IMR-90 (cell line): ENCODE data around the gene TPSD1. TPM values are rescaled to one million over a fixed set of nuclear protein-coding genes. Genes with fewer than 3 reads are reported as not detected.

Experiments
- ATAC-seq: fragments of 200-7000 bp; cut with Tn5 transposase; 2 replicates; pipeline ENCODE4 v1.9.1; 2020; ENCODE audit warnings: low read depth, mild to moderate bottlenecking, moderate library complexity
- BruUV-seq: library from RNA; stranded (reverse); fragments of 400-500 nt; replicated peaks from 2 replicates; lab custom pipeline; 2021; lab: Mats Ljungman, UMichigan
- CTCF ChIA-PET: fragments of 300-600 bp; formaldehyde crosslinking; extraction: SDS; loops from one replicate; lab custom pipeline; 2021; ENCODE audit warnings: antibody characterized with exemption; lab: Yijun Ruan, JAX
- POLR2A ChIA-PET: fragments of 300-600 bp; sonication (Branson Sonifier 250); formaldehyde crosslinking; loops from one replicate; lab custom pipeline; 2022; ENCODE audit warnings: antibody characterized with exemption; ENCODE audit not compliant: unreplicated experiment; lab: Charles Lee
- DNase-seq: peaks from one replicate; pipeline ENCODE4 v3.0.0; 2013
- H2AFZ ChIP-seq: replicated peaks from 2 replicates; pipeline ENCODE3; 2013; ENCODE audit warnings: low read length, mild to moderate bottlenecking; ENCODE audit not compliant: poor library complexity
- H2AK5ac ChIP-seq: 2 replicates; pipeline ENCODE4 v1.6.1; 2013; ENCODE audit warnings: low read depth, low read length, inconsistent platforms
- H2AK9ac ChIP-seq: replicated peaks from 2 replicates; pipeline ENCODE3; 2013; ENCODE audit warnings: mild to moderate bottlenecking, low read depth, low read length, moderate library complexity; ENCODE audit not compliant: poor library complexity
- H2BK120ac ChIP-seq: 2 replicates; pipeline ENCODE4 v1.6.1; 2013; ENCODE audit warnings: low read depth, low read length, inconsistent platforms
- H2BK15ac ChIP-seq: 3 replicates; pipeline ENCODE4 v1.6.1; 2013; ENCODE audit warnings: low read depth, low read length, inconsistent platforms
- H2BK20ac ChIP-seq: 2 replicates; pipeline ENCODE4 v1.6.1; 2013; ENCODE audit warnings: low read depth, mild to moderate bottlenecking, inconsistent platforms, low read length, moderate library complexity
- H2BK5ac ChIP-seq: 2 replicates; pipeline ENCODE4 v1.6.1; 2013; ENCODE audit warnings: mild to moderate bottlenecking, low read depth, low read length, inconsistent platforms; ENCODE audit not compliant: poor library complexity, severe bottlenecking
- H3K14ac ChIP-seq: replicated peaks from 2 replicates; pipeline ENCODE4 v1.6.1; 2013; ENCODE audit warnings: low read depth, low read length, inconsistent platforms
- H3K18ac ChIP-seq: 2 replicates; pipeline ENCODE4 v1.6.1; 2013; ENCODE audit warnings: low read depth, low read length, control low read depth
- H3K23ac ChIP-seq: 2 replicates; pipeline ENCODE4 v1.6.1; 2013; ENCODE audit warnings: low read depth, low read length, inconsistent platforms
- H3K27ac ChIP-seq: 2 replicates; pipeline ENCODE4 v1.5.1; 2013; ENCODE audit warnings: mild to moderate bottlenecking, control low read depth, low read length; ENCODE audit not compliant: insufficient read depth
- H3K27me3 ChIP-seq: 2 replicates; pipeline ENCODE4 v1.6.1; 2013; ENCODE audit warnings: low read length; ENCODE audit not compliant: control insufficient read depth, insufficient read depth
- H3K36me3 ChIP-seq: 2 replicates; pipeline ENCODE4 v1.6.1; 2013; ENCODE audit warnings: low read length, mixed read lengths; ENCODE audit not compliant: control insufficient read depth, insufficient read depth
- H3K4ac ChIP-seq: 2 replicates; pipeline ENCODE4 v1.6.1; 2013; ENCODE audit warnings: low read depth, low read length, inconsistent platforms
- H3K4me1 ChIP-seq: 2 replicates; pipeline ENCODE4 v1.6.1; 2013; ENCODE audit warnings: low read length, mixed read lengths; ENCODE audit not compliant: control insufficient read depth, insufficient read depth
- H3K4me2 ChIP-seq: 2 replicates; pipeline ENCODE4 v1.6.1; 2013; ENCODE audit warnings: low read depth, mild to moderate bottlenecking, control low read depth, low read length, moderate library complexity
- H3K4me3 ChIP-seq: 2 replicates; pipeline ENCODE4 v1.5.1; 2013; ENCODE audit warnings: low read depth, mild to moderate bottlenecking, control low read depth, low read length, moderate library complexity; ENCODE audit not compliant: insufficient read depth
- H3K56ac ChIP-seq: 2 replicates; pipeline ENCODE4 v1.6.1; 2013; ENCODE audit warnings: low read length, inconsistent platforms; ENCODE audit not compliant: insufficient read depth; ENCODE audit errors: extremely low read depth
- H3K79me1 ChIP-seq, 2 experiments: 2 replicates each; pipeline ENCODE4 v1.6.1; 2013; ENCODE audit warnings: low read length in 2 of 2, inconsistent platforms in 1 of 2, low read depth in 1 of 2
- H3K9ac ChIP-seq: 2 replicates; pipeline ENCODE4 v1.6.1; 2013; ENCODE audit warnings: low read depth, low read length, control low read depth
- H3K9me1 ChIP-seq: 2 replicates; pipeline ENCODE4 v1.6.1; 2013; ENCODE audit warnings: low read length, inconsistent platforms; ENCODE audit not compliant: insufficient read depth
- H3K9me3 ChIP-seq: 2 replicates; pipeline ENCODE4 v1.6.1; 2013; ENCODE audit warnings: low read length; ENCODE audit not compliant: control insufficient read depth, insufficient read depth
- H4K20me1 ChIP-seq: 2 replicates; pipeline ENCODE4 v1.6.1; 2013; ENCODE audit warnings: low read length, inconsistent platforms; ENCODE audit not compliant: insufficient read depth
- H4K5ac ChIP-seq: 2 replicates; pipeline ENCODE4 v1.6.1; 2013; ENCODE audit warnings: mild to moderate bottlenecking, low read depth, low read length, control low read depth
- H4K8ac ChIP-seq, 2 experiments: 2 replicates each; pipeline ENCODE4 v1.6.1; 2013; ENCODE audit warnings: low read depth in 2 of 2, low read length in 2 of 2, control low read depth in 1 of 2, inconsistent platforms in 1 of 2
- H4K91ac ChIP-seq: 2 replicates; pipeline ENCODE4 v1.6.1; 2013; ENCODE audit warnings: low read depth, low read length, inconsistent platforms; ENCODE audit not compliant: insufficient read depth
- CEBPB ChIP-seq: IDR thresholded peaks from 2 replicates; pipeline ENCODE4 v1.6.1; 2012; ENCODE audit warnings: low read depth, low read length, improper control_type of control experiment
- CHD1 ChIP-seq: IDR thresholded peaks from 2 replicates; pipeline ENCODE4 v1.6.1; 2012; ENCODE audit warnings: low read depth, low read length, improper control_type of control experiment
- CTCF ChIP-seq: conservative IDR thresholded peaks from 2 replicates; pipeline ENCODE4 v1.5.1; 2012; ENCODE audit warnings: mild to moderate bottlenecking, low read depth, low read length, improper control_type of control experiment
- FOS ChIP-seq: fragments of 150-350 bp; IDR thresholded peaks from 2 replicates; pipeline ENCODE4 v1.6.1; 2016; ENCODE audit warnings: low read depth, low read length
- MAFK ChIP-seq: IDR thresholded peaks from 2 replicates; pipeline ENCODE4 v1.6.1; 2012; ENCODE audit warnings: low read depth, low read length, improper control_type of control experiment
- MAZ ChIP-seq: IDR thresholded peaks from 2 replicates; pipeline ENCODE4 v1.6.1; 2012; ENCODE audit warnings: low read depth, mild to moderate bottlenecking, low read length, improper control_type of control experiment, moderate library complexity, borderline replicate concordance
- POLR2A ChIP-seq: IDR thresholded peaks from 2 replicates; pipeline ENCODE4 v1.6.1; 2012; ENCODE audit warnings: mild to moderate bottlenecking, low read depth, low read length
- RCOR1 ChIP-seq: IDR thresholded peaks from 2 replicates; pipeline ENCODE4 v1.6.1; 2012; ENCODE audit warnings: mild to moderate bottlenecking, low read length, improper control_type of control experiment; ENCODE audit not compliant: insufficient replicate concordance
- RFX5 ChIP-seq: IDR thresholded peaks from 2 replicates; pipeline ENCODE4 v1.8.0; 2012; ENCODE audit warnings: low read depth, mild to moderate bottlenecking, low read length, moderate library complexity
- SMC3 ChIP-seq: fragments of 150-350 bp; IDR thresholded peaks from 2 replicates; pipeline ENCODE4 v1.6.1; 2016; ENCODE audit warnings: low read depth, mild to moderate bottlenecking, antibody characterized with exemption, low read length, moderate library complexity
- WGBS, 2 experiments: methylation state at CpG; one replicate each; pipeline versions ENCODE4 v1.1.5 to v1.1.7; 2013; ENCODE audit warnings: missing lambda C conversion rate in 2 of 2; ENCODE audit not compliant: insufficient read length in 1 of 2; ENCODE audit errors: extremely low coverage in 2 of 2; 5-methylcytosine and 5-hydroxymethylcytosine counted together
- dilution Hi-C: fragments of 300-500 bp; cut with HindIII; formaldehyde crosslinking; loops from one replicate; pipeline ENCODE4 v1.14.3; 2018; ENCODE audit warnings: low sequenced_read_pairs; ENCODE audit not compliant: unreplicated experiment
- in situ Hi-C: fragments of 300-500 bp; cut with MboI; formaldehyde crosslinking; loops from 3 replicates; pipeline ENCODE4 v1.14.3; 2019; ENCODE audit warnings: low sequenced_read_pairs, inconsistent platforms, mixed read lengths
- intact Hi-C: fragments of 100-400 bp; cut with micrococcal nuclease; formaldehyde crosslinking; loops from 2 replicates; pipeline ENCODE4 v1.10.0; 2022
- polyA plus RNA-seq, 3 experiments: library from polyadenylated mRNA; depleted of rRNA; stranded (reverse); fragments of >200 nt; gene quantifications; 2 replicates each; pipeline ENCODE4 v1.2.3, GENCODE V29; 2012; ENCODE audit warnings: low replicate concordance in 1 of 3
- total RNA-seq: library from RNA; depleted of rRNA; stranded (reverse); fragments of >200 nt; gene quantifications from 2 replicates; pipeline ENCODE4 v1.2.3, GENCODE V29; 2012
- TF ChIP-seq, protein P1 (sequence below): fragments of 150-350 bp; IDR thresholded peaks from 2 replicates; pipeline ENCODE4 v1.6.1; 2016; ENCODE audit warnings: low read depth, mild to moderate bottlenecking, low read length, moderate library complexity, borderline replicate concordance
- TF ChIP-seq, protein P2 (sequence below): fragments of 150-350 bp; IDR thresholded peaks from 2 replicates; pipeline ENCODE4 v1.6.1; 2017; ENCODE audit warnings: mild to moderate bottlenecking, antibody characterized with exemption, low read length, low read depth

The TPSD1 gene
- total and polyA plus RNA-seq, 2 of the 4 experiments (the other 2 are of a cell fraction) = not detected

- CTCF ChIA-PET = no interaction called here
- no peaks in the 10 kb centered on the region; the same call in 1 of the 2 replicates for H3K27me3 ChIP-seq
Observed at GRCh38 chr16:1237990-1238389, 17.9 kb upstream of the TPSD1 start.

More at GRCh38 chr16:1237990-1238389, 17.9 kb upstream of the TPSD1 start:
- H2AK9ac ChIP-seq = no peak overlapping the region
- H2AK5ac ChIP-seq = no peak overlapping the region
- H3K4me3 ChIP-seq = no peak overlapping the region
- in situ Hi-C loops (no loop called here), dilution Hi-C loops (no loop called here), intact Hi-C loops (no loop called here)
- H3K56ac ChIP-seq = no peak overlapping the region
- BruUV-seq = no TSS peak
- peaks cover 4% of the 10 kb centered on the region; the same call in 1 of the 2 replicates for H3K9me1 ChIP-seq
- H4K20me1 ChIP-seq = no peaks in the 10 kb centered on the region
- no peak overlapping the region for H3K4me2 ChIP-seq
- no peak overlapping the region for H3K14ac ChIP-seq
- no peaks in the 10 kb centered on the region for H3K4me1 ChIP-seq
- H3K36me3 ChIP-seq = no peaks in the 10 kb centered on the region
- H3K18ac ChIP-seq = no peak overlapping the region
- H3K4ac ChIP-seq = no peak overlapping the region
- no peak overlapping the region for H2BK5ac ChIP-seq
- H2BK20ac ChIP-seq = no peak overlapping the region
- H2AFZ ChIP-seq = peak overlapping the region; percentile 11
- H4K91ac ChIP-seq = no peak overlapping the region
- no peak for DNase-seq
- TF ChIP-seq SMC3 = no peak
- no peak for TF ChIP-seq FOS
- TF ChIP-seq CHD1 = no peak
- TF ChIP-seq, protein P1, sequence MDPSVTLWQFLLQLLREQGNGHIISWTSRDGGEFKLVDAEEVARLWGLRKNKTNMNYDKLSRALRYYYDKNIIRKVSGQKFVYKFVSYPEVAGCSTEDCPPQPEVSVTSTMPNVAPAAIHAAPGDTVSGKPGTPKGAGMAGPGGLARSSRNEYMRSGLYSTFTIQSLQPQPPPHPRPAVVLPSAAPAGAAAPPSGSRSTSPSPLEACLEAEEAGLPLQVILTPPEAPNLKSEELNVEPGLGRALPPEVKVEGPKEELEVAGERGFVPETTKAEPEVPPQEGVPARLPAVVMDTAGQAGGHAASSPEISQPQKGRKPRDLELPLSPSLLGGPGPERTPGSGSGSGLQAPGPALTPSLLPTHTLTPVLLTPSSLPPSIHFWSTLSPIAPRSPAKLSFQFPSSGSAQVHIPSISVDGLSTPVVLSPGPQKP = no peak
- no peak for TF ChIP-seq RFX5
- no peak for TF ChIP-seq MAZ
- TF ChIP-seq POLR2A = no peak
- TF ChIP-seq MAFK = no peak
- no peak for TF ChIP-seq CEBPB
- TF ChIP-seq CTCF = no peak
- TF ChIP-seq, protein P2, sequence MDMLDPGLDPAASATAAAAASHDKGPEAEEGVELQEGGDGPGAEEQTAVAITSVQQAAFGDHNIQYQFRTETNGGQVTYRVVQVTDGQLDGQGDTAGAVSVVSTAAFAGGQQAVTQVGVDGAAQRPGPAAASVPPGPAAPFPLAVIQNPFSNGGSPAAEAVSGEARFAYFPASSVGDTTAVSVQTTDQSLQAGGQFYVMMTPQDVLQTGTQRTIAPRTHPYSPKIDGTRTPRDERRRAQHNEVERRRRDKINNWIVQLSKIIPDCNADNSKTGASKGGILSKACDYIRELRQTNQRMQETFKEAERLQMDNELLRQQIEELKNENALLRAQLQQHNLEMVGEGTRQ = no peak
- no peak for TF ChIP-seq RCOR1
- H2BK15ac ChIP-seq = no peak overlapping the region
- H4K5ac ChIP-seq = no peak overlapping the region
- H3K9ac ChIP-seq = no peak overlapping the region
- POLR2A ChIA-PET = no interaction called here
- H2BK120ac ChIP-seq = no peak overlapping the region
- no peaks in the 10 kb centered on the region for H3K9me3 ChIP-seq
- no peaks in the 10 kb centered on the region for H3K79me1 ChIP-seq
- WGBS, 2 experiments = 80% methylated on average over 5 of the region's 9 CpGs; no CpG with 5 or more reads in 1 of the 2 experiments
- no peak overlapping the region for H3K27ac ChIP-seq
- H4K8ac ChIP-seq = no peak overlapping the region
- H3K23ac ChIP-seq = no peak overlapping the region
- no peak for ATAC-seq
